MM.1S (cell line): ENCODE data around the gene FAM50B.

Source experiments
- DNase-seq: peaks from one replicate; pipeline ENCODE4 v3.0.0-alpha.2; 2015
- H2AFZ ChIP-seq: fragments of 300-600 bp; sonication (generic); 2 replicates; pipeline ENCODE4 v1.6.0; 2016; ENCODE audit warnings: antibody characterized with exemption, low read length
- H3F3A ChIP-seq: fragments of 300-600 bp; sonication (generic); 2 replicates; pipeline ENCODE4 v1.6.1; 2016; ENCODE audit warnings: mild to moderate bottlenecking, antibody characterized with exemption, low read length, moderate library complexity, mixed read lengths; ENCODE audit not compliant: insufficient read depth
- H3K27ac ChIP-seq: fragments of 300-600 bp; sonication (generic); 2 replicates; pipeline ENCODE4 v1.5.1; 2016; ENCODE audit warnings: mild to moderate bottlenecking, low read length
- H3K27me3 ChIP-seq: fragments of 300-600 bp; sonication (generic); replicated peaks from 2 replicates; pipeline ENCODE4 v1.6.0; 2016; ENCODE audit warnings: low read length; ENCODE audit not compliant: insufficient read depth
- H3K36me3 ChIP-seq: fragments of 300-600 bp; sonication (generic); replicated peaks from 2 replicates; pipeline ENCODE4 v1.6.1; 2016; ENCODE audit warnings: mild to moderate bottlenecking, low read length, mixed read lengths; ENCODE audit not compliant: insufficient read depth
- H3K4me1 ChIP-seq: fragments of 300-600 bp; sonication (generic); 2 replicates; pipeline ENCODE4 v1.6.1; 2016; ENCODE audit warnings: low read length, mixed read lengths
- H3K4me2 ChIP-seq: fragments of 300-600 bp; sonication (generic); 2 replicates; pipeline ENCODE4 v1.6.0; 2016; ENCODE audit warnings: low read depth, low read length
- H3K4me3 ChIP-seq: fragments of 300-600 bp; sonication (generic); 2 replicates; pipeline ENCODE4 v1.5.1; 2016; ENCODE audit warnings: low read length, mixed read lengths
- H3K79me2 ChIP-seq: fragments of 300-600 bp; sonication (generic); 2 replicates; pipeline ENCODE4 v1.6.1; 2016; ENCODE audit warnings: mixed run types, low read length, mixed read lengths
- H3K9ac ChIP-seq: fragments of 300-600 bp; sonication (generic); 2 replicates; pipeline ENCODE4 v1.6.1; 2016; ENCODE audit warnings: low read length, mixed read lengths
- H3K9me2 ChIP-seq: fragments of 300-600 bp; sonication (generic); replicated peaks from 2 replicates; pipeline ENCODE4 v1.6.1; 2016; ENCODE audit warnings: mild to moderate bottlenecking, low read length, mixed read lengths; ENCODE audit not compliant: insufficient read depth
- H3K9me3 ChIP-seq: fragments of 300-600 bp; sonication (generic); replicated peaks from 2 replicates; pipeline ENCODE4 v1.6.1; 2016; ENCODE audit warnings: mild to moderate bottlenecking, low read length, mixed read lengths; ENCODE audit not compliant: insufficient read depth
- H4K20me1 ChIP-seq: fragments of 300-600 bp; sonication (generic); 2 replicates; pipeline ENCODE4 v1.6.1; 2016; ENCODE audit warnings: mild to moderate bottlenecking, low read length, moderate library complexity, mixed read lengths; ENCODE audit not compliant: insufficient read depth
- CTCF ChIP-seq: fragments of 300-600 bp; sonication (generic); IDR thresholded peaks from 2 replicates; pipeline ENCODE4 v1.5.1; 2016; ENCODE audit warnings: antibody characterized with exemption, low read length, mixed read lengths
- EZH2 ChIP-seq: fragments of 300-600 bp; sonication (generic); optimal IDR thresholded peaks from 2 replicates; pipeline ENCODE3; 2017; ENCODE audit warnings: low read depth, mild to moderate bottlenecking, antibody characterized with exemption, low read length, mixed read lengths
- EZH2phosphoT487 ChIP-seq: fragments of 300-600 bp; sonication (generic); IDR thresholded peaks from 2 replicates; pipeline ENCODE4 v1.6.1; 2018; ENCODE audit warnings: antibody characterized with exemption, low read length

FAM50B gene

GRCh38 chr6:3844097-3844463 lies 5.1 kb upstream of the FAM50B start:
- Histone ChIP-seq H3K9me2 (no peaks in the 10 kb centered on the region), H3K27ac (no peak overlapping the region), H3K4me2 (no peak overlapping the region), H3F3A (no peaks in the 10 kb centered on the region), H3K36me3 (no peaks in the 10 kb centered on the region), H3K9ac (no peak overlapping the region), H2AFZ (no peak overlapping the region), H3K4me3 (no peak overlapping the region), H4K20me1 (no peaks in the 10 kb centered on the region), H3K4me1 (no peaks in the 10 kb centered on the region), H3K79me2 (no peaks in the 10 kb centered on the region), H3K9me3 (no peaks in the 10 kb centered on the region), H3K27me3 (no peaks in the 10 kb centered on the region)
- TF ChIP-seq CTCF = no peak
- TF ChIP-seq EZH2 = no peak
- no peak for TF ChIP-seq EZH2phosphoT487
- DNase-seq = no peak

GRCh38 chr6:3847521-3847920 lies 1.7 kb upstream of the FAM50B start:
- Histone ChIP-seq H3K36me3 (no peaks in the 10 kb centered on the region), H3K4me2 (no peak overlapping the region), H3K4me3 (no peak overlapping the region), H4K20me1 (no peaks in the 10 kb centered on the region), H3K9ac (no peak overlapping the region), H3F3A (no peaks in the 10 kb centered on the region), H3K4me1 (no peaks in the 10 kb centered on the region), H3K9me2 (no peaks in the 10 kb centered on the region), H2AFZ (no peak overlapping the region), H3K79me2 (no peaks in the 10 kb centered on the region), H3K27ac (no peak overlapping the region), H3K9me3 (no peaks in the 10 kb centered on the region), H3K27me3 (no peaks in the 10 kb centered on the region)
- TF ChIP-seq EZH2 (no peak), CTCF (no peak), EZH2phosphoT487 (no peak)
- no peak for DNase-seq

- DNase-seq = no peak
- no peak overlapping the region for H3K27ac ChIP-seq
These were observed 793 bp upstream of the FAM50B start for GRCh38 chr6:3848380-3848779.

More at GRCh38 chr6:3848380-3848779, 793 bp upstream of the FAM50B start:
- TF ChIP-seq EZH2 (no peak), EZH2phosphoT487 (no peak), CTCF (no peak)
- no peaks in the 10 kb centered on the region for H3K79me2 ChIP-seq
- no peaks in the 10 kb centered on the region for H4K20me1 ChIP-seq
- H2AFZ ChIP-seq = peak overlapping the region; percentile 65
- no peak overlapping the region for H3K9ac ChIP-seq
- H3K4me2 ChIP-seq = peak overlapping the region; percentile 52; the same call in 1 of the 2 replicates
- no peaks in the 10 kb centered on the region for H3K27me3 ChIP-seq
- H3K36me3 ChIP-seq = no peaks in the 10 kb centered on the region
- no peaks in the 10 kb centered on the region for H3K9me2 ChIP-seq
- H3K4me3 ChIP-seq = peak overlapping the region; percentile 43; the same call in 1 of the 2 replicates
- no peaks in the 10 kb centered on the region for H3F3A ChIP-seq
- no peaks in the 10 kb centered on the region for H3K4me1 ChIP-seq
- H3K9me3 ChIP-seq = no peaks in the 10 kb centered on the region
